SJCRH30 (cell line): ENCODE results near the gene GRM4. TPM values are rescaled to one million over a fixed set of nuclear protein-coding genes. Genes with fewer than 3 reads are reported as not detected.
"Not testable (repeated sequence)": the region's sequence is repeated elsewhere in the genome, so short reads cannot be mapped to it uniquely, and the experiment has no call there.

Source experiments
- DNase-seq, 2 experiments: peaks; one replicate each; pipeline ENCODE4 v3.0.0-alpha.2; 2015 to 2020
- H3K27ac ChIP-seq: fragments of 250-450 bp; sonication (Bioruptor Pico); 2 replicates; pipeline ENCODE4 v1.5.1; 2020; ENCODE audit warnings: mild to moderate bottlenecking, moderate library complexity
- H3K27me3 ChIP-seq: fragments of 250-450 bp; sonication (Bioruptor Pico); 2 replicates; pipeline ENCODE4 v1.5.1; 2020; ENCODE audit warnings: mild to moderate bottlenecking, moderate library complexity
- H3K36me3 ChIP-seq: fragments of 250-450 bp; sonication (Bioruptor Pico); 2 replicates; pipeline ENCODE4 v1.5.1; 2020; ENCODE audit warnings: mild to moderate bottlenecking, moderate library complexity
- H3K4me1 ChIP-seq: fragments of 250-450 bp; sonication (Bioruptor Pico); 2 replicates; pipeline ENCODE4 v1.5.1; 2020; ENCODE audit warnings: mild to moderate bottlenecking, moderate library complexity
- H3K4me3 ChIP-seq: fragments of 250-450 bp; sonication (Bioruptor Pico); 2 replicates; pipeline ENCODE4 v1.5.1; 2020; ENCODE audit warnings: mild to moderate bottlenecking, moderate library complexity
- H3K9me3 ChIP-seq: fragments of 250-450 bp; sonication (Bioruptor Pico); replicated peaks from 2 replicates; pipeline ENCODE4 v1.5.1; 2020; ENCODE audit warnings: mild to moderate bottlenecking, moderate library complexity
- total RNA-seq: library from RNA; depleted of rRNA; stranded (reverse); fragments of >200 nt; shearing (Covaris generic); gene quantifications from 2 replicates; pipeline ENCODE4 v1.2.3, GENCODE V29; 2014; rRNA removed

The GRM4 gene
- 0.06 and 0.08 TPM in 2 replicates for total RNA-seq

- H3K4me1 ChIP-seq: peaks cover 5% of the 10 kb centered on the region; the same call in 1 of the 2 replicates
- H3K4me3 ChIP-seq: no peak within 1 kb of the TSS
- peaks cover 3% of the 10 kb centered on the region; the same call in 1 of the 2 replicates for H3K27me3 ChIP-seq
- no peak within 1 kb of the TSS for H3K27ac ChIP-seq
- H3K36me3 ChIP-seq: no peaks in the 10 kb centered on the region
- DNase-seq: no peak
- no peaks in the 10 kb centered on the region for H3K9me3 ChIP-seq
Observed at GRCh38 chr6:34146021-34146782, at the start of gene GRM4. GRM4 (minus strand) TSS chr6:34146087; CDS start chr6:34133496, 12,591 bp downstream.

GRCh38 chr6:34194772-34195171, 48.9 kb upstream of the GRM4 start:
- Histone ChIP-seq H3K4me3 (no peak overlapping the region), H3K27me3 (peaks cover 3% of the 10 kb centered on the region), H3K36me3 (no peaks in the 10 kb centered on the region)

GRCh38 chr6:34190504-34191122, 44.7 kb upstream of the GRM4 start:
- H3K27ac ChIP-seq: no peak overlapping the region
- no peaks in the 10 kb centered on the region for H3K9me3 ChIP-seq
- H3K27me3 ChIP-seq: no peaks in the 10 kb centered on the region
- no peaks in the 10 kb centered on the region for H3K36me3 ChIP-seq
- no peak for DNase-seq
- no peak overlapping the region for H3K4me3 ChIP-seq
- no peaks in the 10 kb centered on the region for H3K4me1 ChIP-seq

More at GRCh38 chr6:34194772-34195171, 48.9 kb upstream of the GRM4 start:
- no peak for DNase-seq
- H3K4me1 ChIP-seq: no peaks in the 10 kb centered on the region
- no peak overlapping the region for H3K27ac ChIP-seq
- H3K9me3 ChIP-seq: no peaks in the 10 kb centered on the region

- no peak for DNase-seq
- Histone ChIP-seq H3K36me3 (no peaks in the 10 kb centered on the region), H3K4me3 (no peak overlapping the region), H3K27ac (no peak overlapping the region), H3K9me3 (no peaks in the 10 kb centered on the region), H3K27me3 (no peaks in the 10 kb centered on the region), H3K4me1 (no peaks in the 10 kb centered on the region)
Observed at GRCh38 chr6:34189806-34190503, 44.1 kb upstream of the GRM4 start.

GRCh38 chr6:34184726-34185125, 38.8 kb upstream of the GRM4 start:
- not testable (repeated sequence) for DNase-seq

GRCh38 chr6:34182751-34183531, 37.1 kb upstream of the GRM4 start:
- Histone ChIP-seq H3K4me3 (no peak overlapping the region), H3K36me3 (no peaks in the 10 kb centered on the region), H3K27ac (no peak overlapping the region), H3K9me3 (no peaks in the 10 kb centered on the region), H3K4me1 (no peaks in the 10 kb centered on the region), H3K27me3 (no peaks in the 10 kb centered on the region)
- no peak for DNase-seq

More at GRCh38 chr6:34184726-34185125, 38.8 kb upstream of the GRM4 start:
- H3K36me3 ChIP-seq, H3K4me1 ChIP-seq, H3K9me3 ChIP-seq, H3K27ac ChIP-seq, H3K4me3 ChIP-seq, H3K27me3 ChIP-seq: not testable (repeated sequence)

GRCh38 chr6:34181908-34182307, 36.0 kb upstream of the GRM4 start:
- Histone ChIP-seq H3K27ac (no peak overlapping the region), H3K36me3 (no peaks in the 10 kb centered on the region), H3K4me3 (no peak overlapping the region), H3K9me3 (no peaks in the 10 kb centered on the region), H3K27me3 (no peaks in the 10 kb centered on the region), H3K4me1 (no peaks in the 10 kb centered on the region)
- DNase-seq: no peak

GRCh38 chr6:34179106-34179720, 33.3 kb upstream of the GRM4 start:
- Histone ChIP-seq H3K36me3 (no peaks in the 10 kb centered on the region), H3K9me3 (no peaks in the 10 kb centered on the region), H3K27me3 (no peaks in the 10 kb centered on the region), H3K4me1 (no peaks in the 10 kb centered on the region), H3K27ac (no peak overlapping the region), H3K4me3 (no peak overlapping the region)
- DNase-seq: no peak

GRCh38 chr6:34178357-34179105, 32.6 kb upstream of the GRM4 start:
- Histone ChIP-seq H3K9me3 (no peaks in the 10 kb centered on the region), H3K36me3 (no peaks in the 10 kb centered on the region), H3K27ac (no peak overlapping the region), H3K4me1 (no peaks in the 10 kb centered on the region), H3K4me3 (no peak overlapping the region), H3K27me3 (no peaks in the 10 kb centered on the region)
- no peak for DNase-seq

- Histone ChIP-seq H3K4me1 (no peaks in the 10 kb centered on the region), H3K4me3 (no peak overlapping the region), H3K36me3 (no peaks in the 10 kb centered on the region), H3K27ac (no peak overlapping the region), H3K9me3 (no peaks in the 10 kb centered on the region), H3K27me3 (no peaks in the 10 kb centered on the region)
- DNase-seq: no peak
Observed at GRCh38 chr6:34177181-34177591, 31.3 kb upstream of the GRM4 start.

GRCh38 chr6:34176261-34177031, 30.6 kb upstream of the GRM4 start:
- no peak for DNase-seq
- no peak overlapping the region for H3K4me3 ChIP-seq
- H3K4me1 ChIP-seq: no peaks in the 10 kb centered on the region
- H3K36me3 ChIP-seq: no peaks in the 10 kb centered on the region
- H3K9me3 ChIP-seq: no peaks in the 10 kb centered on the region
- no peak overlapping the region for H3K27ac ChIP-seq
- no peaks in the 10 kb centered on the region for H3K27me3 ChIP-seq

- Histone ChIP-seq H3K36me3 (no peaks in the 10 kb centered on the region), H3K27ac (no peak overlapping the region), H3K27me3 (no peaks in the 10 kb centered on the region), H3K9me3 (no peaks in the 10 kb centered on the region), H3K4me1 (no peaks in the 10 kb centered on the region), H3K4me3 (no peak overlapping the region)
- DNase-seq: no peak
Observed at GRCh38 chr6:34174846-34175399, 29.0 kb upstream of the GRM4 start.
